Measurements from ENCODE around the gene ALG10B. TPM values are rescaled to one million over a fixed set of nuclear protein-coding genes. Genes with fewer than 3 reads are reported as not detected.
"Not testable (repeated sequence)": the region's sequence is repeated elsewhere in the genome, so short reads cannot be mapped to it uniquely, and the experiment has no call there.

The ALG10B gene
- total RNA-seq = 4.1 TPM in 2 replicates

DNA sequence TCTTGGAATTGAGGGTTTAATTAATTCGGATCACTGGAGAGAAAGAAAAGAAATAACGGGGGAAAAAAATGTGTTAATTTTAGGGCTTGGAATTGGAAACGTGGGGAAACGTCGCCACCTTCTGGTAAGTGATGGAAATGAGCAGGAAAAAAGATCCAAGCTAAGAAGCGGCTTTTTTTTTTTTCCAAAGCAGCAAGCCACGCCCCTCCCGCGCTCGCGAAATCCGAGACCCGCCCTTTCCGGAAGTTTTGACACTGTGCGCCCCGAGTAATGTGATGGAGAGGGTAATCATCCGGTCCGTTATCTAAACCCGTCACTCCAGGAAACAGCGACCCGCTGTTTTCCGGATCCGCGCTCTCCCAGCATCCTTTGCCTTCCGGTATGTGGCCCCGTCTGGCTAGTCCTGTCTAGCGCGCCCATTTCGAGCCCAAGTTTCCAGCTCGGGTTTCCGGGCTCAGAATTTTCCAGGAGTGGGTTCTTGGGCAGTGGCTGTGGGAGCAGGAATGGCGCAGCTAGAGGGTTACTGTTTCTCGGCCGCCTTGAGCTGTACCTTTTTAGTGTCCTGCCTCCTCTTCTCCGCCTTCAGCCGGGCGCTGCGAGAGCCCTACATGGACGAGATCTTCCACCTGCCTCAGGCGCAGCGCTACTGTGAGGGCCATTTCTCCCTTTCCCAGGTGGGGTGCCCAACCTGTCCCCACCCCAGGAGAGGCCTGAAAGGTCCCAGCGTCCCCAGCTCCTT, at the start of gene ALG10B:
ALG10B (plus strand) TSS at position 384 of the 739 bp plus-strand sequence; CDS start at position 504, 120 bp downstream.
- DNase-seq = peak; percentile 98

DNA sequence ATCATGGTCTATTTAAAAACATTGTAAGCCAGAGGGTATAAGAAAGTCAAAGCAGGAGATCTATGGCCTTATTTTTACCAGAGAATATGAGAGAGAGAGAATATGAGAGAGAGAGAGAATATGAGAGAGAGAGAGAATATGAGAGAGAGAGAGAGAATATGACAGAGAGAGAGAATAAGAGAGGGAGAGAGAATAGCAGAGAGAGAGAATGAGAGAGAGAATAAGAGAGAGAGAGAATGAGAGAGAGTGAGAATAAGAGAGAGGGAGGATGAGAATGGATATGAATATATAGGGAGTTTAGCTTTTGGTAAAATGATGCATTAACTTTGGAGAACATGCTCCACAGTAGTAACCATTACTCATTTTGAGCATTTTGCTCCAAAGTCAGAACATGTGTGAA, 48.0 kb upstream of the ALG10B start:
- no peak for DNase-seq

GRCh38 chr12:38269897-38270296, 46.7 kb upstream of the ALG10B start:
- DNase-seq = no peak

GRCh38 chr12:38279756-38280155, 36.8 kb upstream of the ALG10B start:
- peak; percentile 0 for DNase-seq

GRCh38 chr12:38282886-38283285, 33.7 kb upstream of the ALG10B start:
- DNase-seq = peak; percentile 2

GRCh38 chr12:38289396-38289795, 27.2 kb upstream of the ALG10B start:
- no peak for DNase-seq

DNA sequence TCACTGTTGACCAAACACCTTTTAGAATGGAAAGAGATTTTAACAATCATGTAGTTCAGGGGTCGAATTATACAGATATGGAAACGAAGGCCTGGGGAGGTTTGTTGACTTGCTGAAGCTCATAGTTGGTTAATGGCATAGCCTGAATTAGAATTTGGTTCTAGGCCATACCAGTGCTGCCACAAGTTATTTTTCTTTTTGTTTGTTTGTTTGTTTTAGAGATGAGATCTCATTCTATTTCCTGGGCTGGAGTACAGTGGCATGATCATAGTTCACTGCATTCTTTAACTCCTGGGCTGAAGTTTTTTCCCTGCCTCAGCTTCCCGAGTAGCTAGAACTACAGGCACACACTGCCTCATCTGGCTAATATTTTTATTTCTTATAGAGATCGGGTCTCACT, 25.4 kb upstream of the ALG10B start:
- DNase-seq = no peak

GRCh38 chr12:38302972-38303371, 13.6 kb upstream of the ALG10B start:
- not testable (repeated sequence) for DNase-seq

- not testable (repeated sequence) for DNase-seq
Observed at GRCh38 chr12:38321966-38322365, 5.4 kb downstream of the ALG10B start.

GRCh38 chr12:38324912-38325311, 8.3 kb downstream of the ALG10B start:
- DNase-seq = no peak

DNA sequence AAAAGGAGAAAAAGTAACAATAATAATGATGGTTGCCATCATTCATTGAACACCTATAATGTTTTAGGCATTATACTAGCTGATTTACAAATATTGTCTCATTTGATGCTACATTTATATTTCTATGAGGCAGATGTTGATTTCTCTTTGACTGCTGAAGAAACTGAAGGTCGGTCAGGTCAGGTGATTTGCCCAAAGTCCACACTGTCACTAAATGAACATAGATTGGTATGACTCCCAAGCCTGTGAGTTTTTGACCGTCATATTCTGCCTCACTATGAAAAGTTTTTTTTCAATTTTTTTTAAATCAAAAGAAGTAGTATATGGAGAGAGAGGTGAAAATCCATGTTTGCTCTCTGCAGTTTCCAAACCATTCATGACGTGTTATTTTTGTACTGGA, 10.8 kb downstream of the ALG10B start:
- no peak for DNase-seq

DNA sequence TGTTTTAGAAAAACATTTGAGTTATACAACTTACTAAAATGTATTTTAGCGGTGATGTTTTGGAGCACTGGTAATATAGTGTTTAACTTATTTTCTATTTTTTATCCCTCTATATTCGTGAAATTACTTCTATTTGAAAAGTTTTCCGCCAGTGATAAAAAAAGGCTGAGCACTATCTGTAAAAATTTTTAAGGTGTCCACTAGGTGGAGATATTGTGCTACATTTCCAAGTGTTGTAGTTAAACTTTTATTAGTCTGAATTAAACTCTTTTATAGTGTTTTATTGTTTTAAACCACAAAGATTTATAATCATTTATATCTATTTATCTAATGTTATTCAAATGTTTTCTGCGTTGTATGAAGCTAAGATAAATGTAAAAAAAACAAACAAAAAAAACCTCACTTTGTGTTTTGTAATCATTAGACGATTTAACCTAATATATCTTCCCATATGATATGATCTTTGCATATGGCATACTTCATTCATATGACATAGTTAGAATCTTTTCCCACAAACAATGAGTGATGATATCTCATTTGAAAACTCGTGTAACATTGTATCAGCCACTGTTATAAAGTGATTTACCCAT, 11.8 kb downstream of the ALG10B start:
- DNase-seq = peak; percentile 63

- not testable (repeated sequence) for DNase-seq
Observed at GRCh38 chr12:38330414-38330813, 13.8 kb downstream of the ALG10B start.

- DNase-seq = no peak
Observed at GRCh38 chr12:38332814-38333213, 16.2 kb downstream of the ALG10B start.

- DNase-seq = no peak
Observed at GRCh38 chr12:38342444-38342843, 25.9 kb downstream of the ALG10B start.

DNA sequence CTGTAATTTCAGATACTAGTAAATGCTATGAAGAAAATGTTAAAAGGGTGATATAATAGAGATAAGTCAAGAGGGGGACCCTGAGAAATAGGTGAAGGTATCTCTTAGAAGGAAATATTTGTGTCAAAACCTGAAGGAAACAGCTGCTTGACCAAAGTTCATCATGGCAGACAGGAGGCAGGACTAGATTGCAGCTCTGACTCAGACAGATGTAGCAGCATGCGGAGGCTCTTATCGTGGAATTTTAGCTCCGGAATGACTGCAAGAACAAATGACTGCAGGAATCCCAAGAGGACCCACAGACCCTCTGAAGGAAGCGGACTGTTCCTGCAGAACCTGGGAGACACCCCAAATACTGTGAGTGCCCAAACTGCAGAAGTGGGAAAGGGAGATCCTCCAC, 26.7 kb downstream of the ALG10B start:
- not testable (repeated sequence) for DNase-seq

DNA sequence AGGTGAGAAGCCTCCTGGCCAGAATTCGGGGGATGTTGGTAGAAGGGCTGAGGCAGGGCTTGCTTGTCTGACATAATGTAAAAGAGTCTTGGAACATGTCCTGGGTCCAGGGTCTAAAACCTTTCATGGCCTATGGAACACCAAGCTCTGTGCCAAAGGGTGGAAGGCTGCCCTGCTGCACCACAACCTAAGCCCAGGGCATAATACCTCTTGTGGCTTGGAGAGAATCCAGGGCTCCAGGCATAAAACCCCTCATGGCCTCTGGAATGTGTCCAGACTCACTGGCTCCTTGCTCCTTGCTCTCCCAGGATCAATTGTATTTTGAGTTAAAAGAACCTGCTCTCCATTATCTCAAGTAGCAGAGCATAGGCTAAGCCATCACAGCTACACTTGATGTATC, 27.3 kb downstream of the ALG10B start:
- not testable (repeated sequence) for DNase-seq

- no peak for DNase-seq
Observed at GRCh38 chr12:38350342-38351174, 34.0 kb downstream of the ALG10B start.

GRCh38 chr12:38351175-38351508, 34.6 kb downstream of the ALG10B start:
- not testable (repeated sequence) for DNase-seq

- DNase-seq = no peak
Observed at GRCh38 chr12:38367506-38367905, 50.9 kb downstream of the ALG10B start.

DNA sequence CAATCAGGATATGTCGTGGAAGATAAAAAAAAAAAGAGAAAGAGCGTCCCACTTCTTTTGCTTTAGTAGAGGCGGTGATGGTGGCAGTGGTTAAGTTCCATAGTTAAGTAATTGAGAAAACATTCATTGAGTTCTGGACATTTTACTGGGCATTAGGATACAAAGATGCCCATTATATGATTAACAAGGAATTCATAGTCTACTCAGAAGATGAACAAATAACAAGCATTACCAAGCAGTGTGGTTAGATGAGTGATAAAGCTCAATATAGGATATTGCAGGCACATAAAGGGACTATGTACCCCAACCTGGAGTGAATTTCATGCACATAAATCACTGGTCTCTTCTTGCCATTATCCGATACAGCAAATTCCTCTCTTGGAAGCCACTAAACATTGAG, 53.7 kb downstream of the ALG10B start:
- DNase-seq = no peak

GRCh38 chr12:38373784-38374183, 57.2 kb downstream of the ALG10B start:
- DNase-seq = no peak

- no peak for DNase-seq
Observed at GRCh38 chr12:38374751-38375150, 58.2 kb downstream of the ALG10B start.

Data from dermis blood vessel endothelial cell (primary cell).